ENCODE measurements around the gene SCN7A. TPM values are rescaled to one million over a fixed set of nuclear protein-coding genes. Genes with fewer than 3 reads are reported as not detected.
"Not testable (repeated sequence)": the region's sequence is repeated elsewhere in the genome, so short reads cannot be mapped to it uniquely, and the experiment has no call there.

The SCN7A gene
- total and polyA plus RNA-seq, 3 experiments from 2014 or later: not detected

- POLR2A ChIA-PET; H3K9me3 ChIP-seq (ENCODE audit: low read length); H3K4me1 ChIP-seq (ENCODE audit: insufficient read depth, low read length); H3K27ac ChIP-seq (ENCODE audit: low read depth, low read length); H3K4me3 ChIP-seq (ENCODE audit: low read length); CTCF ChIA-PET; H3K4me1 Mint-ChIP-seq; H3K27me3 Mint-ChIP-seq; H3K36me3 Mint-ChIP-seq; H3K9me3 Mint-ChIP-seq; H3K27me3 ChIP-seq (ENCODE audit: insufficient read depth, low read length, poor library complexity, severe bottlenecking); DNase-seq; H3K36me3 ChIP-seq (ENCODE audit: insufficient read depth, low read length); H3K27ac Mint-ChIP-seq: not testable (repeated sequence)
- peak overlapping the region in 1 of 7 donors; percentile 9 for H3K4me3 Mint-ChIP-seq
Observed at GRCh38 chr2:166357950-166358321, 136.1 kb downstream of the SCN7A start.

GRCh38 chr2:166357068-166357949, 136.7 kb downstream of the SCN7A start:
- peak overlapping the region; percentile 25 for H3K27ac ChIP-seq (ENCODE audit: low read depth, low read length)
- no peak overlapping the region for H3K4me3 ChIP-seq (ENCODE audit: low read length)
- Mint-ChIP-seq H3K27ac (no peak overlapping the region), H3K27me3 (no peaks in the 10 kb centered on the region), H3K4me1 (no peaks in the 10 kb centered on the region), H3K9me3 (peaks cover 0 to 6% (median 0%) of the 10 kb centered on the region in 5 donors), H3K4me3 (no peak overlapping the region), H3K36me3 (no peaks in the 10 kb centered on the region)
- H3K4me1 ChIP-seq (ENCODE audit: insufficient read depth, low read length): no peaks in the 10 kb centered on the region
- ChIA-PET POLR2A (no interaction called here), CTCF (no interaction called here)
- DNase-seq: no peak
- H3K36me3 ChIP-seq (ENCODE audit: insufficient read depth, low read length): no peaks in the 10 kb centered on the region
- no peaks in the 10 kb centered on the region for H3K9me3 ChIP-seq (ENCODE audit: low read length)
- H3K27me3 ChIP-seq (ENCODE audit: insufficient read depth, low read length, poor library complexity, severe bottlenecking): no peaks in the 10 kb centered on the region

Other genes with a start within 250 kb of the SCN7A start
- not detected for gene SCN9A, start 118.3 kb downstream of the SCN7A start, total RNA-seq
- not detected for gene SCN9A, start 118.3 kb downstream of the SCN7A start, polyA plus RNA-seq

All from CD8-positive, alpha-beta memory T cell (primary cell).